CD4-positive, alpha-beta T cell treated with Interleukin-1 beta for 1 hour (primary cell): Measurements from ENCODE around the gene CD86.

Experiments used
- DNase-seq, 2 donors: peaks; one replicate each; pipeline ENCODE4 v3.0.0-alpha.2; 2020 to 2022

CD86 gene

GRCh38 chr3:122092460-122093165 lies 37.5 kb downstream of the CD86 start:
- peak; percentile 37 to 51 for DNase-seq

GRCh38 chr3:122094125-122094524 lies 39.0 kb downstream of the CD86 start:
- DNase-seq: no peak

GRCh38 chr3:122094693-122095092 lies 39.5 kb downstream of the CD86 start:
- no peak for DNase-seq

GRCh38 chr3:122097141-122097540 lies 42.0 kb downstream of the CD86 start:
- no peak for DNase-seq

GRCh38 chr3:122098611-122099010 lies 43.4 kb downstream of the CD86 start:
- DNase-seq: no peak

GRCh38 chr3:122099255-122099654 lies 44.1 kb downstream of the CD86 start:
- DNase-seq: no peak

- DNase-seq: no peak
Measured at GRCh38 chr3:122100083-122100482, 44.9 kb downstream of the CD86 start.

GRCh38 chr3:122100591-122101463 lies 45.7 kb downstream of the CD86 start:
- DNase-seq: peak; percentile 36 to 47

GRCh38 chr3:122101646-122102045 lies 46.5 kb downstream of the CD86 start:
- DNase-seq: peak in 1 of 2 donors; percentile 69

GRCh38 chr3:122102191-122102935 lies 47.2 kb downstream of the CD86 start:
- DNase-seq: no peak

GRCh38 chr3:122103821-122104514 lies 48.8 kb downstream of the CD86 start:
- DNase-seq: no peak

GRCh38 chr3:122104515-122105194 lies 49.5 kb downstream of the CD86 start:
- no peak for DNase-seq

- DNase-seq: no peak
Measured at GRCh38 chr3:122105626-122106025, 50.5 kb downstream of the CD86 start.

GRCh38 chr3:122107171-122107570 lies 52.0 kb downstream of the CD86 start:
- no peak for DNase-seq

GRCh38 chr3:122111974-122112373 lies 56.8 kb downstream of the CD86 start:
- no peak for DNase-seq

GRCh38 chr3:122112754-122113153 lies 57.6 kb downstream of the CD86 start:
- DNase-seq: no peak

GRCh38 chr3:122123850-122124249 lies 68.7 kb downstream of the CD86 start:
- DNase-seq: no peak

- no peak for DNase-seq
Measured at GRCh38 chr3:122132949-122133540, 77.9 kb downstream of the CD86 start.

GRCh38 chr3:122146466-122146865 lies 91.3 kb downstream of the CD86 start:
- DNase-seq: no peak

GRCh38 chr3:122148941-122149627 lies 93.9 kb downstream of the CD86 start:
- DNase-seq: no peak

- no peak for DNase-seq
Measured at GRCh38 chr3:122151480-122151879, 96.3 kb downstream of the CD86 start.
